Keratinocyte (primary cell): Measurements from ENCODE around the gene HPSE. TPM values are rescaled to one million over a fixed set of nuclear protein-coding genes. Genes with fewer than 3 reads are reported as not detected.
A peak's percentile ranks its signal among the peaks of the same experiment; 100 is the strongest.

ENCODE experiments used
- DNase-seq: peaks from one replicate; pipeline ENCODE4 v3.0.0-alpha.2; 2011; ENCODE audit warnings: low read depth, missing footprints, low spot score
- FAIRE-seq: peaks from 2 replicates; lab custom pipeline; 2011; peaks lifted over from hg19 to GRCh38; lab: Jason Lieb, UNC
- H2AFZ ChIP-seq: 2 replicates; pipeline ENCODE4 v1.6.0; 2012; ENCODE audit warnings: low read length, control low read depth, inconsistent platforms; ENCODE audit not compliant: control insufficient read depth
- H3K27ac ChIP-seq: 2 replicates; pipeline ENCODE4 v1.5.1; 2011; ENCODE audit warnings: low read length; ENCODE audit not compliant: control insufficient read depth, insufficient read depth
- H3K27me3 ChIP-seq: 3 replicates; pipeline ENCODE4 v1.6.0; 2011; ENCODE audit warnings: low read length; ENCODE audit not compliant: control insufficient read depth, insufficient read depth; ENCODE audit errors: extremely low read depth
- H3K36me3 ChIP-seq, 2 experiments: 2 replicates in 1 of 2; 3 replicates in 1 of 2; pipeline ENCODE4 v1.5.1; 2011; ENCODE audit warnings: low read length in 2 of 2, mild to moderate bottlenecking in 1 of 2; ENCODE audit not compliant: control insufficient read depth in 2 of 2, insufficient read depth in 2 of 2; ENCODE audit errors: extremely low read depth in 1 of 2
- H3K4me1 ChIP-seq: 3 replicates; pipeline ENCODE4 v1.5.1; 2011; ENCODE audit warnings: low read length; ENCODE audit not compliant: control insufficient read depth, insufficient read depth; ENCODE audit errors: extremely low read depth
- H3K4me2 ChIP-seq: 3 replicates; pipeline ENCODE4 v1.6.0; 2011; ENCODE audit warnings: low read depth, low read length; ENCODE audit not compliant: control insufficient read depth, insufficient read depth; ENCODE audit errors: extremely low read depth
- H3K4me3 ChIP-seq, 3 experiments: fragments of 200-600 bp in 1 of 3; sonication (generic) in 1 of 3; 2 replicates in 2 of 3; 3 replicates in 1 of 3; pipeline ENCODE4 v1.5.1; 2011 to 2016; ENCODE audit warnings: low read length in 3 of 3, mild to moderate bottlenecking in 3 of 3, control low read depth in 2 of 3, inconsistent platforms in 1 of 3, low read depth in 1 of 3, mixed read lengths in 1 of 3, mixed run types in 1 of 3, moderate library complexity in 1 of 3; ENCODE audit not compliant: control insufficient read depth in 2 of 3, insufficient read depth in 2 of 3; ENCODE audit errors: extremely low read depth in 1 of 3
- H3K79me2 ChIP-seq: 2 replicates; pipeline ENCODE4 v1.6.0; 2012; ENCODE audit warnings: low read length; ENCODE audit not compliant: control insufficient read depth, insufficient read depth
- H3K9ac ChIP-seq: 3 replicates; pipeline ENCODE4 v1.6.0; 2011; ENCODE audit warnings: low read length; ENCODE audit not compliant: control insufficient read depth, insufficient read depth; ENCODE audit errors: extremely low read depth
- H3K9me1 ChIP-seq: 3 replicates; pipeline ENCODE4 v1.6.0; 2011; ENCODE audit warnings: low read length; ENCODE audit not compliant: control insufficient read depth, insufficient read depth; ENCODE audit errors: extremely low read depth
- H3K9me3 ChIP-seq: 2 replicates; pipeline ENCODE4 v1.5.1; 2012; ENCODE audit warnings: low read depth, low read length; ENCODE audit not compliant: control insufficient read depth
- H4K20me1 ChIP-seq: 3 replicates; pipeline ENCODE4 v1.6.0; 2011; ENCODE audit warnings: low read length; ENCODE audit not compliant: control insufficient read depth, insufficient read depth; ENCODE audit errors: extremely low read depth
- CTCF ChIP-seq, 3 experiments: IDR thresholded peaks in 1 of 3; conservative IDR thresholded peaks in 1 of 3; optimal IDR thresholded peaks in 1 of 3; 2 replicates in 2 of 3; 3 replicates in 1 of 3; pipeline versions ENCODE3 to v1.5.1; 2011; ENCODE audit warnings: low read length in 3 of 3, mild to moderate bottlenecking in 3 of 3, moderate library complexity in 2 of 3, control low read depth in 1 of 3, inconsistent platforms in 1 of 3; ENCODE audit not compliant: insufficient read depth in 2 of 3; ENCODE audit errors: extremely low read depth in 1 of 3
- EZH2 ChIP-seq: IDR thresholded peaks from one replicate; pipeline ENCODE4 v1.6.1; 2012; ENCODE audit warnings: inconsistent platforms, mild to moderate bottlenecking, low read length, moderate library complexity
- dilution Hi-C: fragments of 300-500 bp; cut with MboI; formaldehyde crosslinking; loops from one replicate; pipeline ENCODE4 v1.7.0; 2020; ENCODE audit warnings: low sequenced_read_pairs; ENCODE audit not compliant: extremely low pct_ligation_motif_present
- polyA plus RNA-seq, 5 experiments: library from polyadenylated mRNA; depleted of rRNA in 3 of 5; stranded (reverse) in 3 of 5; stranded (forward) in 1 of 5; unstranded in 1 of 5; fragments of >200 nt; gene quantifications; 1 replicate in 1 of 5; 2 replicates in 3 of 5; 3 replicates in 1 of 5; pipeline versions ENCODE4 v1.2.1 to v1.2.3, GENCODE V29; 2011 to 2012; ENCODE audit warnings: missing spikeins in 2 of 5, low read depth in 1 of 5, low replicate concordance in 1 of 5

The HPSE gene
- polyA plus RNA-seq, 1 donor (not counting 4 experiments of a cell fraction or from before 2014, with no cell fraction given): 5.7 TPM

GRCh38 chr4:83282049-83282535, 52.6 kb downstream of the HPSE start:
- no peak overlapping the region for H3K9ac ChIP-seq
- H3K4me1 ChIP-seq: peaks cover 31% of the 10 kb centered on the region
- H3K27ac ChIP-seq: no peak overlapping the region
- DNase-seq (no peak), FAIRE-seq (no peak)
- peaks cover 16% of the 10 kb centered on the region for H3K79me2 ChIP-seq
- H3K27me3 ChIP-seq: no peaks in the 10 kb centered on the region
- H3K9me3 ChIP-seq: no peaks in the 10 kb centered on the region
- no peaks in the 10 kb centered on the region for H3K9me1 ChIP-seq
- H3K36me3 ChIP-seq: peaks cover 0 to 3% of the 10 kb centered on the region in 2 experiments
- no peak overlapping the region for H2AFZ ChIP-seq
- TF ChIP-seq CTCF (optimal IDR thresholded peaks at IDR 0.05 in 1 of 3, IDR thresholded peaks at IDR 0.05 in 1 of 3, conservative IDR thresholded peaks at IDR 0.05 in 1 of 3; ENCODE audit: extremely low read depth in 1 of 3, insufficient read depth in 2 of 3, low read length in 3 of 3): peak in 2 of 3 experiments; percentile 63 to 73
- no peak for TF ChIP-seq EZH2
- no peaks in the 10 kb centered on the region for H4K20me1 ChIP-seq
- peak overlapping the region; percentile 68 for H3K4me2 ChIP-seq
- dilution Hi-C loops: no loop called here
- H3K4me3 ChIP-seq: no peak overlapping the region

DNA sequence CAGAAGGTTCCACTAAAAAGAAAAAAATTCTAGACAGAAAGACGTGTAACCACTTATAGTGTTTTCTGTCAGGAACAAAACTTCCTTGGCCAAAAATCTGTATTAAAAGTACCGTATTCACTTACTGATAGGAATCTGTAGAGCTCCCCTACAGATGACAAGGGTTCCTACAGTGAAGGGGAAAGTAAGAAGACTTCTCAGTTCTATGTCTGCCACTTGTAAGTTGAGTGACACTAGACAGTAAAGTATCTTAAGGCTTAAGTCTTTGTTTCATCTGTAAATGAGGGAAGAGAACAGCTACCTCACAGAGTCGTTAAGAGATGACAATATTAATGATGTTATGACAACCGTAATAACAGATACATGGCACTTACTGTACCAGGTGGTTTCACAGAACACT, 53.3 kb downstream of the HPSE start:
- no peaks in the 10 kb centered on the region for H4K20me1 ChIP-seq
- no peak overlapping the region for H3K27ac ChIP-seq
- no peak for DNase-seq
- H3K4me1 ChIP-seq: peaks cover 28% of the 10 kb centered on the region
- H3K4me2 ChIP-seq: no peak overlapping the region
- H3K9me3 ChIP-seq: no peaks in the 10 kb centered on the region
- H3K9ac ChIP-seq: no peak overlapping the region
- H3K79me2 ChIP-seq: peaks cover 16% of the 10 kb centered on the region
- no peak overlapping the region for H3K4me3 ChIP-seq
- no peak overlapping the region for H2AFZ ChIP-seq
- dilution Hi-C loops: no loop called here
- H3K27me3 ChIP-seq: no peaks in the 10 kb centered on the region
- FAIRE-seq: no peak
- TF ChIP-seq CTCF (optimal IDR thresholded peaks at IDR 0.05 in 1 of 3, IDR thresholded peaks at IDR 0.05 in 1 of 3, conservative IDR thresholded peaks at IDR 0.05 in 1 of 3; ENCODE audit: extremely low read depth in 1 of 3, insufficient read depth in 2 of 3, low read length in 3 of 3) (no peak), EZH2 (no peak)
- peaks cover 0 to 3% of the 10 kb centered on the region in 2 experiments for H3K36me3 ChIP-seq
- no peaks in the 10 kb centered on the region for H3K9me1 ChIP-seq
